ENCODE measurements around the gene CCDC73.
"Not testable (repeated sequence)": the region's sequence is repeated elsewhere in the genome, so short reads cannot be mapped to it uniquely, and the experiment has no call there.

The CCDC73 gene

DNA sequence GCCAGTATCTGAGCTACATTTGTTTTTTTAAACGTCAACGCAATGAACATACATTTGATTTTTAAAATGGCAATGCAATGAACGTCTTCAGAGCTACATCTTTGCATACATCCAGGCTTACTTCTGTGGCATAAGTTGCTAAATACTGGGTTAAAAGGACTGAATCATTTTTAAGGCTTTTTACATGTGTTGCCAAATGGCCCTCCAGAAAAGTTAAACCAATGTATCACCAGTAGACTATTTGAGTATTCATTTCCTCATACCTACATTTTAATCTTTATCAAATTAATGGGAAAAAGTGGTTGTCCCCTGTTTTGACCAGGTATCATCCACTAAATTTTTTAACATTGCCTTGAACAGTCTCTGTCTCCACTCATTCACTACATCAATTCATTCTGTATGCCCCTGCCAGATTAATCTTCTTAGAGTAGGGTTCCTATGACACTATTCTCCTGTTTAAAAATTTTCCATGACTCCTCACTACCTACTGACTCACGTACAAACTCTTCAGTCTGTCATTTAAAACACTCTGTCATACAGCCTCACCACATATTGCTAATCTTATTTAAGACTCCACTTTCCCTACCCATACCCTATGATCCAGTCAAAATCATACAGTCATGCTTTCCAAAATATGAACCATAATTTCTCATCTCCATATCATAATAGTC lies 22.9 kb upstream of the CCDC73 start:
- H3K4me1 ChIP-seq (ENCODE audit: control insufficient read depth in 5 of 5, insufficient read depth in 5 of 5, low read length in 5 of 5), result no peaks in the 10 kb centered on the region
- H3K4me3 ChIP-seq (ENCODE audit: low read depth in 1 of 5, low read length in 5 of 5), result no peak overlapping the region

DNA sequence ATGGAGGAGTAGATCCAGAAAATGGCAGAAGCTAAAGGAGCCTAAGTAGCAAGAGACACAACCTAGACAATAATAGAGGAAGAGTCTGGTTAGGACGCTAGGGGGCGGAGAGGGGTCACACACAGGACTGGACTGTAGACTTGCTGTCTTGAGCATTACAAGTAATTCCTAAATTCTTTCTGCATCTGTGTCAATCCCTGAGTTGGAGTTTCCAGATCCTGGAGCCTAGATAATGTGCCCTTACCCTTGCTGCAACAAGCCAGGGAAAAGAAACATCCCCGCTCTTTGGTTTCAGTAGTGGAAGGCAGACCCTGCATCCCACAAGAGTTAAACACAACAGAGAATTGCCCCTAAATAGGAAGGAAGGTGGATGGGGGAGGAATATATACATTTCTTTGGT lies 14.9 kb upstream of the CCDC73 start:
- Histone ChIP-seq H3K9me3 (ENCODE audit: control insufficient read depth in 5 of 5, low read length in 5 of 5) (peaks cover 0 to 1% (median 0%) of the 10 kb centered on the region in 5 donors), H3K27ac (ENCODE audit: low read depth, low read length) (no peak overlapping the region), H3K4me1 (ENCODE audit: control insufficient read depth in 5 of 5, insufficient read depth in 5 of 5, low read length in 5 of 5) (no peaks in the 10 kb centered on the region), H3K36me3 (ENCODE audit: control insufficient read depth in 5 of 5, insufficient read depth in 5 of 5, low read length in 5 of 5) (peaks cover 0 to 2% (median 0%) of the 10 kb centered on the region in 5 donors), H3K27me3 (ENCODE audit: control insufficient read depth in 5 of 5, insufficient read depth in 4 of 5, low read length in 5 of 5) (no peaks in the 10 kb centered on the region), H3K9ac (ENCODE audit: low read length in 5 of 5) (no peak overlapping the region), H3K4me3 (ENCODE audit: low read depth in 1 of 5, low read length in 5 of 5) (no peak overlapping the region)

More for the DNA sequence above, 22.9 kb upstream of the CCDC73 start:
- Histone ChIP-seq H3K9ac (ENCODE audit: low read length in 5 of 5) (no peak overlapping the region), H3K27ac (ENCODE audit: low read depth, low read length) (no peak overlapping the region), H3K27me3 (ENCODE audit: control insufficient read depth in 5 of 5, insufficient read depth in 4 of 5, low read length in 5 of 5) (no peaks in the 10 kb centered on the region), H3K36me3 (ENCODE audit: control insufficient read depth in 5 of 5, insufficient read depth in 5 of 5, low read length in 5 of 5) (peaks cover 0 to 3% (median 0%) of the 10 kb centered on the region in 5 donors), H3K9me3 (ENCODE audit: control insufficient read depth in 5 of 5, low read length in 5 of 5) (peaks cover 0 to 5% (median 0%) of the 10 kb centered on the region in 5 donors)

DNA sequence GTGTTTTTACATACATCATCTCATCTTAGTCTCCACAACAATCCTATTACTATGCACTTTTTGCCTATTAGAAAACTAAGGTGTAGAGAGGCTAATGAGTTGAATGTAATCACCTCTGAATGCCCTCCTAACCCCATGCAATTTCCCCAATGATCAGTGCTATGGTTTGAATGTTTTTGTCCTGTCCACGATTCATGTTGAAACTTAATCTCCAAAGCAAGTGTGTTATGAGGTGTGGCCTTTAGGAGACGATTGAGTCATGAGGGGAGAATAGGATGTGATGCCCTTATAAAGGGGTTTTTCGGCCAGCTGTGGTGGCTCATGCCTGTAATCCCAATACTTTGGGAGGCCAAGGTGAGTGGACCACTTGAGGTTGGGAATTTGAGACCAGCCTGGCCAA lies 2.0 kb upstream of the CCDC73 start:
- Histone ChIP-seq H3K9ac (ENCODE audit: low read length in 5 of 5) (no peak overlapping the region), H3K36me3 (ENCODE audit: control insufficient read depth in 5 of 5, insufficient read depth in 5 of 5, low read length in 5 of 5) (no peaks in the 10 kb centered on the region)

DNA sequence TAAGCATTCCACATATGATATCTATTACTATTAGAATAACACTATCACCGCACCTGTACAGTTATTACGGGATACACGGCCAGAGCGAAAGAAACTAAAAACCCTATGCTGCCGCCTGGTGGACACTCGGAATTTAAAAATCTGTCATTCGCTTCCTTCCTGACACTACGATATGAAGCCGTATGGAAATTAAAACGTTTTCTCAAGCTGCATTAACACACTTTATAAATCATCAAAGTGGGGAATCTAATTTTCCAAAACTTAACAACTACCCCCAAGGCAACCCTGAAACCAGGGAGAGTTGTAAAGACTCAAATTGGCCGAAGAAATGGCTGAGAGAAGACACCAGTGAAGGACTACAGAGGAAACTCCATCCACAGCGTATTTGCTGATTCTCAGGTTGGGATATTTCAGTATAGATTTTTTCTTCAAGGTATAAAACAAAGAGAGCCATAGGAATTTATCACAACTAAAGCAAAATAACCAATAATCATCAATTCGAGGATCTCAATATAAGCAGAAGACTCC lies 1.4 kb downstream of the CCDC73 start:
- Histone ChIP-seq H3K36me3 (ENCODE audit: control insufficient read depth in 5 of 5, insufficient read depth in 5 of 5, low read length in 5 of 5) (no peaks in the 10 kb centered on the region), H3K9ac (ENCODE audit: low read length in 5 of 5) (peak overlapping the region in 2 of 5 donors; percentile 20 to 44), H3K9me3 (ENCODE audit: control insufficient read depth in 5 of 5, low read length in 5 of 5) (no peaks in the 10 kb centered on the region), H3K4me1 (ENCODE audit: control insufficient read depth in 5 of 5, insufficient read depth in 5 of 5, low read length in 5 of 5) (peaks cover 0 to 6% (median 3%) of the 10 kb centered on the region in 5 donors), H3K27me3 (ENCODE audit: control insufficient read depth in 5 of 5, insufficient read depth in 4 of 5, low read length in 5 of 5) (peaks cover 0 to 5% (median 3%) of the 10 kb centered on the region in 5 donors), H3K27ac (ENCODE audit: low read depth, low read length) (no peak overlapping the region), H3K4me3 (ENCODE audit: low read depth in 1 of 5, low read length in 5 of 5) (peak overlapping the region in 2 of 5 donors; percentile 28 to 37)

More for the DNA sequence above, 2.0 kb upstream of the CCDC73 start:
- Histone ChIP-seq H3K9me3 (ENCODE audit: control insufficient read depth in 5 of 5, low read length in 5 of 5) (no peaks in the 10 kb centered on the region), H3K27ac (ENCODE audit: low read depth, low read length) (no peak overlapping the region), H3K4me3 (ENCODE audit: low read depth in 1 of 5, low read length in 5 of 5) (no peak overlapping the region), H3K27me3 (ENCODE audit: control insufficient read depth in 5 of 5, insufficient read depth in 4 of 5, low read length in 5 of 5) (peaks cover 0 to 5% (median 3%) of the 10 kb centered on the region in 5 donors), H3K4me1 (ENCODE audit: control insufficient read depth in 5 of 5, insufficient read depth in 5 of 5, low read length in 5 of 5) (peaks cover 0 to 6% (median 3%) of the 10 kb centered on the region in 5 donors)

DNA sequence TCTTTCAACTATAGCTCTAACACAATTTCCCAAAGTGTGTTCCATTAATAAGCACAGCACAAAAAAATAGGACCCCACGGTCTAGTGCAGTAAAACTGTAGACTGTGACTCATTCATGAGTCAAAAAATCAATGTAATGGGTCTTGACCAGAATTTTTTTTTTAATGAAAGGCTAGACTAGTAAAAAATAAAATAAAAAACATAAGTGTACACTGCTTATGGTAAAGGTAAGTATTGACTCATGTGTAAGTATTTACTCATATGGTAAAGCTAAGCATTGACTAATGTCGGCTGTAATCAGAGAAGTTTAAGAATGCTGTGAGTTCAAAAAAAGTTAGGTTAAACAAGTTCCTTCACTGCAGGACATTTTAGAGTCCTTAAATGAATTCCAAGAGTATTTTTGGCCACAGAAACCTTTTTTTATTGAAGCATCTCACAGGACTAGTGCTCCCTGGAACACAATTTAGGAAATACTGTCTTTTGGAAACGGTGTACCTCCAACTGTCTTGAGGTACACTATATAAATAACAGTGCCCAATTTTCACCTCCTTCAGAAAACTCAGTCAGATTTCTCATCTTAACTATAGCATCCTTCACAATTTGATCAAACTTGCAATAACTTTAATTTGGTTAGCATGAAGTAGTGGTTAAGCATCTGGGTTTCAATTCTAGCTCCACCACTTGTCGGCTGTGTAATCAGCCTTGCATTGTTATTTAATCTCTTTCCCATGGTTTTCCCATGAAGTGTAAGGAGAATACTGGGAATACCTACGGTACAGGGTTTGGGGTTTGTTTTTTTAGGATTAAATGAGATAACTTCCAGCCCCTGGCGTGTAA lies 2.1 kb downstream of the CCDC73 start:
- Histone ChIP-seq H3K27me3 (ENCODE audit: control insufficient read depth in 5 of 5, insufficient read depth in 4 of 5, low read length in 5 of 5) (peaks cover 0 to 5% (median 3%) of the 10 kb centered on the region in 5 donors), H3K27ac (ENCODE audit: low read depth, low read length) (no peak overlapping the region), H3K4me3 (ENCODE audit: low read depth in 1 of 5, low read length in 5 of 5) (peak overlapping the region in 1 of 5 donors; percentile 28), H3K36me3 (ENCODE audit: control insufficient read depth in 5 of 5, insufficient read depth in 5 of 5, low read length in 5 of 5) (no peaks in the 10 kb centered on the region), H3K9me3 (ENCODE audit: control insufficient read depth in 5 of 5, low read length in 5 of 5) (no peaks in the 10 kb centered on the region), H3K4me1 (ENCODE audit: control insufficient read depth in 5 of 5, insufficient read depth in 5 of 5, low read length in 5 of 5) (peaks cover 0 to 6% (median 3%) of the 10 kb centered on the region in 5 donors), H3K9ac (ENCODE audit: low read length in 5 of 5) (no peak overlapping the region)

DNA sequence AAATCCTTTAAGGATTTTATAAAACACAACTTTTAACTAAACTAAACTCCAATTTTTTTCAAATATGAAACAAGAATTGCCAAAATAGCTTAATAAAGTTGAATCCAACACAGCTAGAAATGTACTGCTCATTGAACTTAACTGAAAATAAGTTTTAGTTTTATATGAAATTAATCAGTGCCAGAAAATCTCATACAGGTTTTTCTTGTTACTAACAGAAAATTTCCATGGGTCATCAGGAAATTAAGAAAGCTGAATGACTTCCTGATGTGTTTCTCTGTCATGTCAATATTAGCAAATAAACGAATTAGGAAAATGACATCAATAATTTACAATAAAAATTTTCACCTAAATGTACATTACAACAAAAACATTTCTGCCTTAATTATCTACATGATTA lies 3.5 kb downstream of the CCDC73 start:
- no peak overlapping the region for H3K27ac ChIP-seq (ENCODE audit: low read depth, low read length)
- H3K4me3 ChIP-seq (ENCODE audit: low read depth in 1 of 5, low read length in 5 of 5), result no peak overlapping the region
- H3K9ac ChIP-seq (ENCODE audit: low read length in 5 of 5), result no peak overlapping the region
- H3K27me3 ChIP-seq (ENCODE audit: control insufficient read depth in 5 of 5, insufficient read depth in 4 of 5, low read length in 5 of 5), result peaks cover 0 to 5% (median 3%) of the 10 kb centered on the region in 5 donors
- H3K36me3 ChIP-seq (ENCODE audit: control insufficient read depth in 5 of 5, insufficient read depth in 5 of 5, low read length in 5 of 5), result no peaks in the 10 kb centered on the region
- H3K4me1 ChIP-seq (ENCODE audit: control insufficient read depth in 5 of 5, insufficient read depth in 5 of 5, low read length in 5 of 5), result peaks cover 0 to 6% (median 3%) of the 10 kb centered on the region in 5 donors
- no peaks in the 10 kb centered on the region for H3K9me3 ChIP-seq (ENCODE audit: control insufficient read depth in 5 of 5, low read length in 5 of 5)

DNA sequence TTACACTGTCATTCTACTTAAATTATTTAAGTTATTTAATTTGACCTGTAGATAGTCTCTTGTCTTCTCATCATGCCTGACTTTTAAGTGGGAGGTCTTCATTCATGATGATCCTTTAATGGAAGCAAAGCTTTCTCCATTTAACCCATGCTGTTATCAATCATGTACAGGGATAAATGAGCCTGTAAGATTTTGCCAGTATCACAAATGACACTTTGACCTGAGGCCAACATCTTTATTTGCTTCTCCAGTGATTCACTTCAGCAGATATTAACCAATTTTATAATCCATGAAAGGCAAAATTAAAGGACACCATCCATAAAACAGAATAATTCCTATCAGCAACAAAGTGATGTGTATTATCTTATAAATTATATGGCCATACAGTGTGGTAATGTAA lies 7.7 kb downstream of the CCDC73 start:
- Histone ChIP-seq H3K4me1 (ENCODE audit: control insufficient read depth in 5 of 5, insufficient read depth in 5 of 5, low read length in 5 of 5) (no peaks in the 10 kb centered on the region), H3K9me3 (ENCODE audit: control insufficient read depth in 5 of 5, low read length in 5 of 5) (no peaks in the 10 kb centered on the region), H3K27me3 (ENCODE audit: control insufficient read depth in 5 of 5, insufficient read depth in 4 of 5, low read length in 5 of 5) (no peaks in the 10 kb centered on the region), H3K9ac (ENCODE audit: low read length in 5 of 5) (no peak overlapping the region), H3K36me3 (ENCODE audit: control insufficient read depth in 5 of 5, insufficient read depth in 5 of 5, low read length in 5 of 5) (no peaks in the 10 kb centered on the region), H3K27ac (ENCODE audit: low read depth, low read length) (no peak overlapping the region), H3K4me3 (ENCODE audit: low read depth in 1 of 5, low read length in 5 of 5) (no peak overlapping the region)

DNA sequence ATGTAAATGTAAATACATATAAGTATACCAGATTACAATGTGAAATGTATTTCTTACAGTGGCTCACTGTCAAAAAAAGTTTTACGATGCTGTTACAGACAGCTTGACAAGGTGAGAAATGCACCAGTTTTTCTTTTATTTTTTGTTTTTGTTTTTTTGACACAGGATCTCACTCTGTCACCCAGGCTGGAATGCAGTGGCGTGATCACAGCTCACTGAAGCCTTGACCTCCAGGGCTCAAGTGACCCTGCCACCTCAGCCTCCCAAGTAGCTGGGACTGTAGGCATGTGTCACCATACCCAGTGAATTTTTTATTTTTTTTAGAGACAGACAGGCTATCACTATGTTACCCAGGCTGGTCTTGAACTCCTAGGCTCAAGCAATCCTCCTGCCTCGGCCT lies 9.2 kb downstream of the CCDC73 start:
- Histone ChIP-seq H3K9me3 (ENCODE audit: control insufficient read depth in 5 of 5, low read length in 5 of 5) (no peaks in the 10 kb centered on the region), H3K4me3 (ENCODE audit: low read depth in 1 of 5, low read length in 5 of 5) (no peak overlapping the region), H3K27me3 (ENCODE audit: control insufficient read depth in 5 of 5, insufficient read depth in 4 of 5, low read length in 5 of 5) (peaks cover 0 to 5% (median 0%) of the 10 kb centered on the region in 5 donors), H3K4me1 (ENCODE audit: control insufficient read depth in 5 of 5, insufficient read depth in 5 of 5, low read length in 5 of 5) (no peaks in the 10 kb centered on the region), H3K27ac (ENCODE audit: low read depth, low read length) (no peak overlapping the region), H3K9ac (ENCODE audit: low read length in 5 of 5) (no peak overlapping the region), H3K36me3 (ENCODE audit: control insufficient read depth in 5 of 5, insufficient read depth in 5 of 5, low read length in 5 of 5) (no peaks in the 10 kb centered on the region)

DNA sequence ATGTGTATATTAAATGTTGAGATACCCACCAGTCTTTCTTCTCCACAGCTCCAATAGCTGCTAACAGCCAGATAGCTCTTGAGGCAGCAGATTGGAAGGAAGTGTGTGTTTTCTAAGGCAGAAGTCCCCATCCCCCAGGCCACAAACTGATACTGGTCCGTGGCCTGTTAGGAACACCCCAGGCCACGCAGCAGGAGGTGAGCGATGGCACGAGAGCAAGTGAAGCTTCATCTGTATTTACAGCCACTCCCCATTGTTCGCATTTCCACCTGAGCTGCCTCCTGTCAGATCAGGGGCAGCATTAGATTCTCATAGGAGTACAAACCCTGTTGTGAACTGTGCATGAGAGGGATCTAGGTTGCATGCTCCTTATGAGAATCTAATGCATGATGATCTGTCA lies 12.7 kb downstream of the CCDC73 start:
- Histone ChIP-seq H3K9ac (ENCODE audit: low read length in 5 of 5) (no peak overlapping the region), H3K27me3 (ENCODE audit: control insufficient read depth in 5 of 5, insufficient read depth in 4 of 5, low read length in 5 of 5) (peaks cover 0 to 5% (median 0%) of the 10 kb centered on the region in 5 donors), H3K9me3 (ENCODE audit: control insufficient read depth in 5 of 5, low read length in 5 of 5) (no peaks in the 10 kb centered on the region), H3K4me1 (ENCODE audit: control insufficient read depth in 5 of 5, insufficient read depth in 5 of 5, low read length in 5 of 5) (no peaks in the 10 kb centered on the region), H3K4me3 (ENCODE audit: low read depth in 1 of 5, low read length in 5 of 5) (no peak overlapping the region), H3K36me3 (ENCODE audit: control insufficient read depth in 5 of 5, insufficient read depth in 5 of 5, low read length in 5 of 5) (no peaks in the 10 kb centered on the region), H3K27ac (ENCODE audit: low read depth, low read length) (no peak overlapping the region)

DNA sequence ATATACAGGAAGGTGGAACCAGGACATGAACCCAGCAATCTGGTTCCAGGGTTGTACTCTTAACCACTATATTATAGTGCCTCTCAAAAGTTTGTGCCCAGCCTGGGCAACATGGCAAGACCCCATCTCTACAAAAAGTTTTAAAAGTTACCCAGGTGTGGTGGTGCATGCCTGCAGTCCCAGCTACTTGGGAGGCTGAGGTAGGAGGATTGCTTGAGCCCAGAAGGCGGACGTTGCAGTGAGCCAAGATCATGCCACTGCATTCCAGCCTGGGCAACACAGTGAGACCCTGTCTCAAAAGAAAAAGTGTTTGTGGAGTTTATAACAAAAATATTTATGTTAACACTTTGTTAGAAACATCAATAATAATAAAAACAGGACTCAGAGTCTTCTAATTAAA lies 13.6 kb downstream of the CCDC73 start:
- not testable (repeated sequence) for H3K4me3 ChIP-seq (ENCODE audit: low read depth in 1 of 5, low read length in 5 of 5); H3K36me3 ChIP-seq (ENCODE audit: control insufficient read depth in 5 of 5, insufficient read depth in 5 of 5, low read length in 5 of 5)

More for the DNA sequence above, 13.6 kb downstream of the CCDC73 start:
- H3K27ac ChIP-seq (ENCODE audit: low read depth, low read length); H3K27me3 ChIP-seq (ENCODE audit: control insufficient read depth in 5 of 5, insufficient read depth in 4 of 5, low read length in 5 of 5); H3K9ac ChIP-seq (ENCODE audit: low read length in 5 of 5); H3K9me3 ChIP-seq (ENCODE audit: control insufficient read depth in 5 of 5, low read length in 5 of 5); H3K4me1 ChIP-seq (ENCODE audit: control insufficient read depth in 5 of 5, insufficient read depth in 5 of 5, low read length in 5 of 5): not testable (repeated sequence)

All from subcutaneous abdominal adipose tissue (tissue), 5 donors.